ENCODE results near the gene ZFR2. TPM values are rescaled to one million over a fixed set of nuclear protein-coding genes. Genes with fewer than 3 reads are reported as not detected.

ZFR2 gene
- total RNA-seq, 1 experiment from 2014 or later = not detected

GRCh38 chr19:3762501-3763459 lies 106.1 kb downstream of the ZFR2 start, which contains the start of gene MRPL54:
TSS of gene MRPL54 (plus strand) at chr19:3762682. CDS start at chr19:3762701, 19 bp downstream.
- Mint-ChIP-seq H3K4me3 (ENCODE audit: low read depth, unreplicated experiment) (peak within 1 kb of the TSS; percentile 91), H3K9me3 (ENCODE audit: low read depth, unreplicated experiment) (no peaks in the 10 kb centered on the region), H3K27me3 (ENCODE audit: unreplicated experiment) (no peaks in the 10 kb centered on the region), H3K36me3 (ENCODE audit: insufficient read depth, unreplicated experiment) (peaks cover 26% of the 10 kb centered on the region), H3K27ac (ENCODE audit: unreplicated experiment) (peak within 1 kb of the TSS; percentile 89), H3K4me1 (ENCODE audit: low read depth, unreplicated experiment) (peaks cover 7% of the 10 kb centered on the region)
- CTCF ChIA-PET = interaction anchor here (0.6 to 2.3 kb wide), 5 partner anchors 53 to 87 kb away, joined by 3 to 7 read pairs (median 5); partner anchors contain the start of gene TJP3
- TSS peak; percentile 90 for BruUV-seq (replicated peaks)
- intact Hi-C loops (cut with micrococcal nuclease; ENCODE audit: unreplicated experiment) = no loop called here
- peak; percentile 95 for DNase-seq
- TF ChIP-seq CTCF (IDR thresholded peaks at IDR 0.05; ENCODE audit: unreplicated experiment) = no peak

- BruUV-seq (replicated peaks) = no TSS peak
- no peak for TF ChIP-seq CTCF (IDR thresholded peaks at IDR 0.05; ENCODE audit: unreplicated experiment)
- H3K27ac Mint-ChIP-seq (ENCODE audit: unreplicated experiment) = peak overlapping the region; percentile 80
- peak overlapping the region; percentile 91 for H3K4me3 Mint-ChIP-seq (ENCODE audit: low read depth, unreplicated experiment)
- CTCF ChIA-PET = interaction anchor here (1.0 to 2.3 kb wide), 4 partner anchors 52 to 87 kb away, joined by 4 to 7 read pairs (median 6); partner anchors contain the start of gene TJP3
- no peak for DNase-seq
- peaks cover 26% of the 10 kb centered on the region for H3K36me3 Mint-ChIP-seq (ENCODE audit: insufficient read depth, unreplicated experiment)
- intact Hi-C loops (cut with micrococcal nuclease; ENCODE audit: unreplicated experiment) = no loop called here
- H3K4me1 Mint-ChIP-seq (ENCODE audit: low read depth, unreplicated experiment) = peaks cover 7% of the 10 kb centered on the region
- no peaks in the 10 kb centered on the region for H3K27me3 Mint-ChIP-seq (ENCODE audit: unreplicated experiment)
- H3K9me3 Mint-ChIP-seq (ENCODE audit: low read depth, unreplicated experiment) = no peaks in the 10 kb centered on the region
These were observed 106.7 kb downstream of the ZFR2 start for GRCh38 chr19:3762130-3762473.

GRCh38 chr19:3761382-3762129 lies 107.3 kb downstream of the ZFR2 start, which contains the start of gene APBA3:
TSS of gene APBA3 (minus strand) at chr19:3761692. CDS start at chr19:3760264, 1,428 bp downstream.
- H3K9me3 Mint-ChIP-seq (ENCODE audit: low read depth, unreplicated experiment) = no peaks in the 10 kb centered on the region
- H3K4me1 Mint-ChIP-seq (ENCODE audit: low read depth, unreplicated experiment) = peaks cover 7% of the 10 kb centered on the region
- H3K36me3 Mint-ChIP-seq (ENCODE audit: insufficient read depth, unreplicated experiment) = peaks cover 25% of the 10 kb centered on the region
- peak within 1 kb of the TSS; percentile 89 for H3K27ac Mint-ChIP-seq (ENCODE audit: unreplicated experiment)
- peak; percentile 64 for TF ChIP-seq CTCF (IDR thresholded peaks at IDR 0.05; ENCODE audit: unreplicated experiment)
- peak within 1 kb of the TSS; percentile 91 for H3K4me3 Mint-ChIP-seq (ENCODE audit: low read depth, unreplicated experiment)
- CTCF ChIA-PET = interaction anchor here (1.0 to 2.3 kb wide), 2 partner anchors 53 to 60 kb away, joined by 5 to 7 read pairs; partner anchors contain the start of gene TJP3
- intact Hi-C loops (cut with micrococcal nuclease; ENCODE audit: unreplicated experiment) = no loop called here
- BruUV-seq (replicated peaks) = no TSS peak
- peak; percentile 90 for DNase-seq
- no peaks in the 10 kb centered on the region for H3K27me3 Mint-ChIP-seq (ENCODE audit: unreplicated experiment)

- Mint-ChIP-seq H3K4me1 (ENCODE audit: low read depth, unreplicated experiment) (peaks cover 7% of the 10 kb centered on the region), H3K27ac (ENCODE audit: unreplicated experiment) (peak overlapping the region; percentile 80), H3K36me3 (ENCODE audit: insufficient read depth, unreplicated experiment) (peaks cover 21% of the 10 kb centered on the region), H3K4me3 (ENCODE audit: low read depth, unreplicated experiment) (peak overlapping the region; percentile 91), H3K27me3 (ENCODE audit: unreplicated experiment) (no peaks in the 10 kb centered on the region), H3K9me3 (ENCODE audit: low read depth, unreplicated experiment) (no peaks in the 10 kb centered on the region)
- DNase-seq = no peak
- intact Hi-C loops (cut with micrococcal nuclease; ENCODE audit: unreplicated experiment) = no loop called here
- CTCF ChIA-PET = interaction anchor here (2.3 kb wide), 1 partner anchor 52 kb away, joined by 7 read pairs; the partner anchor contains the start of gene TJP3
- no TSS peak for BruUV-seq (replicated peaks)
- TF ChIP-seq CTCF (IDR thresholded peaks at IDR 0.05; ENCODE audit: unreplicated experiment) = no peak
These were observed 107.9 kb downstream of the ZFR2 start for GRCh38 chr19:3760871-3761361.

All from Calu3 (cell line).